GM10266 (cell line): ENCODE measurements around the gene SLC12A7.

ENCODE experiments used
- DNase-seq: peaks from one replicate; pipeline ENCODE4 v3.0.0; 2012; ENCODE audit errors: extremely low spot score
- CTCF ChIP-seq: IDR thresholded peaks from 2 replicates; pipeline ENCODE4 v1.5.1; 2012; ENCODE audit warnings: mild to moderate bottlenecking, low read depth; ENCODE audit not compliant: control insufficient read depth, insufficient read depth; ENCODE audit errors: missing control alignments

SLC12A7 gene

GRCh38 chr5:1096838-1097237, 15.0 kb downstream of the SLC12A7 start:
- no peak for DNase-seq
- TF ChIP-seq CTCF, result no peak

- no peak for DNase-seq
- TF ChIP-seq CTCF, result no peak
These were observed 15.9 kb downstream of the SLC12A7 start for GRCh38 chr5:1095990-1096363.

- no peak for DNase-seq
These were observed 16.4 kb downstream of the SLC12A7 start for GRCh38 chr5:1095302-1095989.

GRCh38 chr5:1094670-1095190, 17.1 kb downstream of the SLC12A7 start:
- no peak for TF ChIP-seq CTCF
- DNase-seq, result no peak

More at GRCh38 chr5:1095302-1095989, 16.4 kb downstream of the SLC12A7 start:
- TF ChIP-seq CTCF, result no peak

GRCh38 chr5:1093361-1093760, 18.5 kb downstream of the SLC12A7 start:
- TF ChIP-seq CTCF, result no peak
- DNase-seq, result no peak

GRCh38 chr5:1092122-1092521, 19.7 kb downstream of the SLC12A7 start:
- DNase-seq, result no peak
- TF ChIP-seq CTCF, result no peak

- TF ChIP-seq CTCF, result no peak
- DNase-seq, result no peak
These were observed 20.2 kb downstream of the SLC12A7 start for GRCh38 chr5:1091632-1092031.
